Panc1 (cell line): ENCODE data around the gene MPC1.

Source experiments
- POLR2AphosphoS5 ChIP-seq: IDR thresholded peaks from 2 replicates; pipeline ENCODE4 v1.6.1; 2012; ENCODE audit warnings: mild to moderate bottlenecking, low read depth, low read length, moderate library complexity
- SIN3A ChIP-seq: IDR thresholded peaks from 2 replicates; pipeline ENCODE4 v1.6.1; 2012; ENCODE audit warnings: low read depth, mild to moderate bottlenecking, low read length, moderate library complexity, borderline replicate concordance; ENCODE audit not compliant: insufficient read depth
- TCF7L2 ChIP-seq: IDR thresholded peaks from 2 replicates; pipeline ENCODE4 v1.6.1; 2011; ENCODE audit warnings: mild to moderate bottlenecking, low read depth, low read length, inconsistent platforms
- TF ChIP-seq, protein P1 (sequence below): fragments of 450-650 bp; IDR thresholded peaks from 2 replicates; pipeline ENCODE4 v1.5.1; 2017; ENCODE audit warnings: mild to moderate bottlenecking

DNA sequence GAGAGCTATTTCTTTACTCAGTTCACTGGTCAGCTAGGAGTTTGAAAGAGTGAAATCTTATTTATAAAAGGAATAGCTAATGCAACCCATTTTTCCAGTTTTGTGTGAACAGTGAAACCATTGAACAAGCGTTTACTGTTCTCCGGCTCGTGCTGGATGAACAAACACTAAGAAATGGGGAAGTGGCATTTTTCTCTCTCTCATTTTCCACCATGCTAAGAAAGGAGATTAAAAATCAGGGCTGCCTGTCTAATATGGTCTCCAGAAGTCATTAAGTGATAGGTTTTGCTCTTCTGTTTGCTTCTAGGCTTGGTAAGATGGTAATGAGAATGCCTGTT is 39.6 kb downstream of the MPC1 start:
- TF ChIP-seq, protein P1, sequence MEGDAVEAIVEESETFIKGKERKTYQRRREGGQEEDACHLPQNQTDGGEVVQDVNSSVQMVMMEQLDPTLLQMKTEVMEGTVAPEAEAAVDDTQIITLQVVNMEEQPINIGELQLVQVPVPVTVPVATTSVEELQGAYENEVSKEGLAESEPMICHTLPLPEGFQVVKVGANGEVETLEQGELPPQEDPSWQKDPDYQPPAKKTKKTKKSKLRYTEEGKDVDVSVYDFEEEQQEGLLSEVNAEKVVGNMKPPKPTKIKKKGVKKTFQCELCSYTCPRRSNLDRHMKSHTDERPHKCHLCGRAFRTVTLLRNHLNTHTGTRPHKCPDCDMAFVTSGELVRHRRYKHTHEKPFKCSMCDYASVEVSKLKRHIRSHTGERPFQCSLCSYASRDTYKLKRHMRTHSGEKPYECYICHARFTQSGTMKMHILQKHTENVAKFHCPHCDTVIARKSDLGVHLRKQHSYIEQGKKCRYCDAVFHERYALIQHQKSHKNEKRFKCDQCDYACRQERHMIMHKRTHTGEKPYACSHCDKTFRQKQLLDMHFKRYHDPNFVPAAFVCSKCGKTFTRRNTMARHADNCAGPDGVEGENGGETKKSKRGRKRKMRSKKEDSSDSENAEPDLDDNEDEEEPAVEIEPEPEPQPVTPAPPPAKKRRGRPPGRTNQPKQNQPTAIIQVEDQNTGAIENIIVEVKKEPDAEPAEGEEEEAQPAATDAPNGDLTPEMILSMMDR = no peak
- TF ChIP-seq POLR2AphosphoS5 (no peak), SIN3A (no peak), TCF7L2 (no peak)
